MCF 10A (cell line): ENCODE measurements around the gene OAS2. TPM values are rescaled to one million over a fixed set of nuclear protein-coding genes. Genes with fewer than 3 reads are reported as not detected.

Source experiments
- BruUV-seq: library from RNA; stranded (reverse); fragments of 400-500 nt; replicated peaks from 2 replicates; lab custom pipeline; 2021; lab: Mats Ljungman, UMichigan
- CTCF ChIA-PET: fragments of 300-600 bp; sonication (Branson Sonifier 250); formaldehyde crosslinking; extraction: SDS; loops from one replicate; lab custom pipeline; 2021; ENCODE audit warnings: antibody characterized with exemption, inconsistent platforms; lab: Yijun Ruan, JAX
- POLR2A ChIA-PET: fragments of 300-600, 350-650 bp; sonication (Branson Sonifier 250); formaldehyde crosslinking; extraction: SDS; loops from one replicate; lab custom pipeline; 2020; ENCODE audit warnings: antibody characterized with exemption, inconsistent platforms; lab: Yijun Ruan, JAX
- DNase-seq: peaks from one replicate; pipeline ENCODE4 v3.0.0-alpha.2; 2018; ENCODE audit not compliant: unreplicated experiment
- H3K27ac Mint-ChIP-seq: one replicate; pipeline ENCODE4 v1.8.0; 2022; ENCODE audit warnings: mild to moderate bottlenecking, low read depth, mixed read lengths; ENCODE audit not compliant: unreplicated experiment
- H3K27me3 Mint-ChIP-seq: one replicate; pipeline ENCODE4 v1.8.0; 2022; ENCODE audit warnings: mixed read lengths; ENCODE audit not compliant: insufficient read depth, unreplicated experiment
- H3K36me3 Mint-ChIP-seq: one replicate; pipeline ENCODE4 v1.8.0; 2022; ENCODE audit warnings: mild to moderate bottlenecking, moderate library complexity, mixed read lengths; ENCODE audit not compliant: insufficient read depth, unreplicated experiment
- H3K4me1 Mint-ChIP-seq: one replicate; pipeline ENCODE4 v1.8.0; 2022; ENCODE audit warnings: mixed read lengths; ENCODE audit not compliant: insufficient read depth, unreplicated experiment
- H3K4me3 Mint-ChIP-seq: one replicate; pipeline ENCODE4 v1.8.0; 2022; ENCODE audit warnings: mild to moderate bottlenecking, moderate library complexity, mixed read lengths; ENCODE audit not compliant: unreplicated experiment
- H3K9me3 Mint-ChIP-seq: one replicate; pipeline ENCODE4 v1.8.0; 2022; ENCODE audit warnings: mixed read lengths; ENCODE audit not compliant: unreplicated experiment
- CTCF ChIP-seq: fragments of 200-600 bp; IDR thresholded peaks from one replicate; pipeline ENCODE4 v1.8.0; 2022; ENCODE audit warnings: antibody characterized with exemption, mild to moderate bottlenecking; ENCODE audit not compliant: unreplicated experiment
- intact Hi-C: fragments of 100-400 bp; cut with micrococcal nuclease; formaldehyde crosslinking; loops from 2 replicates; pipeline ENCODE4 v1.14.1; 2022
- total RNA-seq: library from RNA; stranded (reverse); gene quantifications from 2 replicates; pipeline ENCODE4 v1.2.3, GENCODE V29; 2022

Gene OAS2
- total RNA-seq, 1 experiment from 2014 or later: 0.33 TPM

GRCh38 chr12:113048716-113049127 lies 70.4 kb downstream of the OAS2 start:
- H3K36me3 Mint-ChIP-seq: no peaks in the 10 kb centered on the region
- ChIA-PET CTCF (interaction anchor here (0.6 to 5.0 kb wide), 49 partner anchors 9 to 1371 kb away, joined by 3 to 131 read pairs (median 5); partner anchors contain the start of genes CFAP73, OAS2 and RASAL1), POLR2A (interaction anchor here (0.6 to 1.3 kb wide), 2 partner anchors 136 to 352 kb away, joined by 3 to 4 read pairs; no protein-coding TSS in a partner anchor)
- intact Hi-C loops: loop anchor here (1.0 to 10.0 kb wide), 4 partner anchors 50 to 376 kb away; partner anchors contain the start of gene SDSL
- no peak overlapping the region for H3K27ac Mint-ChIP-seq
- peak; percentile 71 for DNase-seq
- H3K27me3 Mint-ChIP-seq: peaks cover 21% of the 10 kb centered on the region
- no peak overlapping the region for H3K4me3 Mint-ChIP-seq
- no peaks in the 10 kb centered on the region for H3K9me3 Mint-ChIP-seq
- peak; percentile 56 for TF ChIP-seq CTCF
- no TSS peak for BruUV-seq
- H3K4me1 Mint-ChIP-seq: no peaks in the 10 kb centered on the region

GRCh38 chr12:113049976-113050742 lies 71.8 kb downstream of the OAS2 start:
- intact Hi-C loops: loop anchor here (10.0 kb wide), 1 partner anchor 375 kb away; the partner anchor contains the start of gene SDSL
- Mint-ChIP-seq H3K4me3 (no peak overlapping the region), H3K36me3 (no peaks in the 10 kb centered on the region)

GRCh38 chr12:113050795-113051194 lies 72.5 kb downstream of the OAS2 start:
- H3K27ac Mint-ChIP-seq: no peak overlapping the region
- no peaks in the 10 kb centered on the region for H3K4me1 Mint-ChIP-seq
- H3K36me3 Mint-ChIP-seq: no peaks in the 10 kb centered on the region
- H3K9me3 Mint-ChIP-seq: no peaks in the 10 kb centered on the region
- ChIA-PET POLR2A (interaction anchor here (0.5 kb wide), 1 partner anchor 760 kb away, joined by 4 read pairs; no protein-coding TSS in a partner anchor), CTCF (interaction anchor here (0.6 to 5.0 kb wide), 5 partner anchors 48 to 204 kb away, joined by 3 to 131 read pairs (median 18); partner anchors contain the start of gene CFAP73)
- TF ChIP-seq CTCF: no peak
- no peak overlapping the region for H3K4me3 Mint-ChIP-seq
- H3K27me3 Mint-ChIP-seq: peaks cover 41% of the 10 kb centered on the region
- intact Hi-C loops: no loop called here
- no TSS peak for BruUV-seq
- DNase-seq: no peak

More at GRCh38 chr12:113049976-113050742, 71.8 kb downstream of the OAS2 start:
- Mint-ChIP-seq H3K27ac (no peak overlapping the region), H3K9me3 (no peaks in the 10 kb centered on the region), H3K27me3 (peaks cover 35% of the 10 kb centered on the region), H3K4me1 (no peaks in the 10 kb centered on the region)
- ChIA-PET POLR2A (interaction anchor here (0.6 kb wide), 1 partner anchor 36 kb away, joined by 4 read pairs; no protein-coding TSS in a partner anchor), CTCF (interaction anchor here (0.6 to 5.0 kb wide), 8 partner anchors 10 to 204 kb away, joined by 3 to 131 read pairs (median 16); partner anchors contain the start of gene CFAP73)
- no TSS peak for BruUV-seq
- DNase-seq: no peak
- TF ChIP-seq CTCF: peak; percentile 18

GRCh38 chr12:113051759-113052158 lies 73.4 kb downstream of the OAS2 start:
- H3K27me3 Mint-ChIP-seq: peaks cover 47% of the 10 kb centered on the region
- CTCF ChIA-PET: interaction anchor here (0.7 to 5.0 kb wide), 3 partner anchors 47 to 388 kb away, joined by 3 to 131 read pairs (median 3); no protein-coding TSS in a partner anchor

More at GRCh38 chr12:113051759-113052158, 73.4 kb downstream of the OAS2 start:
- Mint-ChIP-seq H3K4me3 (no peak overlapping the region), H3K4me1 (no peaks in the 10 kb centered on the region), H3K9me3 (no peaks in the 10 kb centered on the region), H3K27ac (no peak overlapping the region), H3K36me3 (no peaks in the 10 kb centered on the region)
- POLR2A ChIA-PET: no interaction called here
- no TSS peak for BruUV-seq
- no peak for DNase-seq
- TF ChIP-seq CTCF: no peak
- intact Hi-C loops: no loop called here
